Measurements from ENCODE around the gene BICDL1. TPM values are rescaled to one million over a fixed set of nuclear protein-coding genes. Genes with fewer than 3 reads are reported as not detected.

Gene BICDL1
- total RNA-seq, 2 experiments from 2014 or later: 62.7 to 63.7 TPM

GRCh38 chr12:120109570-120110267, 120.7 kb downstream of the BICDL1 start:
- peaks cover 24% of the 10 kb centered on the region for H3K36me3 Mint-ChIP-seq
- H3K9me3 Mint-ChIP-seq: no peaks in the 10 kb centered on the region
- no peak overlapping the region for H3K27ac Mint-ChIP-seq
- H3K27me3 Mint-ChIP-seq: no peaks in the 10 kb centered on the region
- peaks cover 38% of the 10 kb centered on the region for H3K4me1 Mint-ChIP-seq
- no peak overlapping the region for H3K4me3 Mint-ChIP-seq
- DNase-seq: no peak

DNA sequence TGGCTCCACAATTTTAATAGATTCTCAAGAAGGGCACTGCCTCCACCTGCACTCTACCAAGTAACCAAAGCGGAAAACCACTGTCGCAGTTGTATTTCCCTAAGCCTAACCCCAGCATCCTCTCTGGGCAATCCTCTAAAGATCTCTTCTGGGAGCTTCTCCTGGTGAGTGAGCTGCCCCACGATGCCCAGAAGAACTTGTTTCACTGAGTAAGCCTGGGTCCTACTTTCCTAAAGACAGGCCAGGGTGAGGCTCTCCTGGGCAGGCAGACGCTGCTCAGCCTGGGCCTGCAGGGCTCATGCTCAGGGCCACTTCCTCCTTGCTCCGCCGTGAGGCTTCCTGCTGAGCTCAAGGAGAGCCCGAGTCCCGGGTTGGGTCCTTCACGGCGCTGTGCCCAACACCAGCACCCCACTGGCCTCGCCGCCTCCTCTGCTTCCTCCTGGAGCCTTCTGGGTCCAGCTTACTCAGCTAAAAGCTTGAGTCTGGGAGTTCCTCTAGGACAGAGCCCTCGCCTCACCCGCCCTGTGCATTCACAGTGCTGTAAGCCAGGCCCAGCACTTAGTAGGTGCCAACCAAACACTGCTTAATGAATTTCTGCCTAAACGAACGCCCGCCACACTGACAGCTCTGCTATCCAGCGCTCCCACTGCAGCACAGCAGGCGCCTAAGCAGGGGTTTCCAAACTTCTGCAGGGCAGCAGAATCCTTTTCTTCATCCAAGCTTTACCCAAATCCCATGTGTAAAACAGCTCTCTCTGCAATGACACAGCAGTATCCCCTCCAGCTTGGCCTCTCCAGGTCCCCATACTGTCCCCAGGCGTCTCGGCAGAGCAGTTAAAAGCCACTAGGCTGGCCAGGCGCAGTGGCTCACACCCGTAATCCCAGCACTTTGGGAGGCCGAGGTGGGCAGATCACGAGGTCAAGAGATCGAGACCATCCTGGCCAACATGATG, 121.8 kb downstream of the BICDL1 start:
- peak overlapping the region; percentile 76 for H3K27ac Mint-ChIP-seq
- peaks cover 24% of the 10 kb centered on the region for H3K36me3 Mint-ChIP-seq
- DNase-seq: peak; percentile 46
- H3K27me3 Mint-ChIP-seq: no peaks in the 10 kb centered on the region
- no peaks in the 10 kb centered on the region for H3K9me3 Mint-ChIP-seq
- H3K4me3 Mint-ChIP-seq: peak overlapping the region; percentile 59
- peaks cover 47% of the 10 kb centered on the region for H3K4me1 Mint-ChIP-seq

DNA sequence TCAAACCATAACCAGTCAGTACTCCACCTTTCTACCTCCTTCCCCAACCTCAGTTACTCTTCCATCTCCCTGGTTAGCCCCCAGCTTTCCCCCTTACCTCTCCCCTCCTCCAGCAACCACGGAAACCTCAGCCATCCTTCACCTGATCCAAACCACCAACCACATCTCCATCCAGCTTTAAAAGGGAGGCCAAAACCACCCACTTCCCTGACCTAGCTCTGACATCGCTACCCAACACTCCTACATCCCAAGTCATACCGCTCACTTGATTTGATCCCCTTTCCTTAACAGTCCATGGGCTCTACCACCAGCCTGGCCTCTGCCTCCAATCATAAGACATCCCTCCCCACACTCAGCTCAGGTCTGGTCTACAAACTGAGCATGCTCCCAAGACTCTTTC, 126.0 kb downstream of the BICDL1 start:
- DNase-seq: no peak
- H3K27me3 Mint-ChIP-seq: no peaks in the 10 kb centered on the region
- peak overlapping the region; percentile 98 for H3K4me3 Mint-ChIP-seq
- H3K9me3 Mint-ChIP-seq: no peaks in the 10 kb centered on the region
- H3K4me1 Mint-ChIP-seq: peaks cover 61% of the 10 kb centered on the region
- no peak overlapping the region for H3K27ac Mint-ChIP-seq
- peaks cover 40% of the 10 kb centered on the region for H3K36me3 Mint-ChIP-seq

DNA sequence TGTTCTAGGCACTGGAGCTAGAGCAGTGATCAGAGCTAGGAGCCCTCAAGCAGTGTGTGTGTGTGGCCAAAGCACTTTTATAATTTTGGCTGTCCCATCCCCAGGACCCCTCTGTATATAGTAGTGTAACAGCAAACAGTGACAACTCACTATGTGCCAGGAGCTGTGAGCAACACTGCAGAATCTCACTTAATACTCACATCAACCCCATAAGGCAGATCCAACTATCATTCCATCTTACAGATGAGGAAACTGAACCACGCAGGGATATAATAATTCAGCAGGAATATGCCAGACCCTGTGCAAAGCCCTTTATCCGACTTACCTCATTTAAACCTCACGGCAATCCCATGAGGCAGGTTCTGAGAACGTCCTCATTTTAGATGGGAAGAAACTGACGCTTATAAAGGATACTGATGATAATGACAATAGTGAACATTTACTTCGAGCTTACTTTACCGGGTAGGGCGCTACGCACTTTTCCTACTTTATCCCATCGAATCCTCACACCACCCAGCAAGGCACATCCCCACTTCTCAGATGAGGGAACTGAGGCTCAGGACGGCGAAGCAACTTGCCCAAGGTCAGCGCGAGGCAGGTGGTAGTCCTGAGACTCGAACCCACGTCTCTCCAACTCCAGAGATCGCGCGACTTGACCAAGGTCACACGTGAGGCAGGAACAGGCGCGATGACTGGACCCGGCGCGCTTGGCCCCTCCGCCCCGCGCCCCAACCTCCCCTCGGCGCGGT, 126.8 kb downstream of the BICDL1 start:
- no peaks in the 10 kb centered on the region for H3K9me3 Mint-ChIP-seq
- peak overlapping the region; percentile 98 for H3K4me3 Mint-ChIP-seq
- peak overlapping the region; percentile 90 for H3K27ac Mint-ChIP-seq
- no peak for DNase-seq
- peaks cover 61% of the 10 kb centered on the region for H3K4me1 Mint-ChIP-seq
- peaks cover 40% of the 10 kb centered on the region for H3K36me3 Mint-ChIP-seq
- H3K27me3 Mint-ChIP-seq: no peaks in the 10 kb centered on the region

DNA sequence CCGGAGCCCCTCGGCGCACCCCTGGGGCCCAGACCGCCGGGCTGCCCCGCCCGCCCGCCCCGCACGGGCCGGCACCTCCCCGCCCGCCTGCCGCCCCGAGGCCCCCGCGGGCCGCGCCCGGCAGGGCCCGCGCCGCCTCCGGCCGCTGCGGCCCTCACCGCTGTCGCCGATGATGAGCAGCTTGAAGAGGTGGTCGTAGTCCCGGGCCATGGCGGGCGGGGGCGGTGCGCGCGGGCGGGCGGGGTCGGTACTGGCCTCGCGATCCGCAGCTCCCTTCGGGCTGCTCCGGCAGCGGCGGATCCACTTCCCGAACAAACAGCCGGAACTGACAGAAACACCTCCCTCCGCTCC, 127.4 kb downstream of the BICDL1 start, which contains the start of gene RAB35:
Gene RAB35 (minus strand): TSS at position 313 of the 351 bp plus-strand sequence. CDS start 103 bp downstream, at position 210.
- no peaks in the 10 kb centered on the region for H3K9me3 Mint-ChIP-seq
- H3K36me3 Mint-ChIP-seq: peaks cover 40% of the 10 kb centered on the region
- H3K4me1 Mint-ChIP-seq: peaks cover 62% of the 10 kb centered on the region
- peak; percentile 40 for DNase-seq
- peak within 1 kb of the TSS; percentile 90 for H3K27ac Mint-ChIP-seq
- peak within 1 kb of the TSS; percentile 98 for H3K4me3 Mint-ChIP-seq
- H3K27me3 Mint-ChIP-seq: no peaks in the 10 kb centered on the region

DNA sequence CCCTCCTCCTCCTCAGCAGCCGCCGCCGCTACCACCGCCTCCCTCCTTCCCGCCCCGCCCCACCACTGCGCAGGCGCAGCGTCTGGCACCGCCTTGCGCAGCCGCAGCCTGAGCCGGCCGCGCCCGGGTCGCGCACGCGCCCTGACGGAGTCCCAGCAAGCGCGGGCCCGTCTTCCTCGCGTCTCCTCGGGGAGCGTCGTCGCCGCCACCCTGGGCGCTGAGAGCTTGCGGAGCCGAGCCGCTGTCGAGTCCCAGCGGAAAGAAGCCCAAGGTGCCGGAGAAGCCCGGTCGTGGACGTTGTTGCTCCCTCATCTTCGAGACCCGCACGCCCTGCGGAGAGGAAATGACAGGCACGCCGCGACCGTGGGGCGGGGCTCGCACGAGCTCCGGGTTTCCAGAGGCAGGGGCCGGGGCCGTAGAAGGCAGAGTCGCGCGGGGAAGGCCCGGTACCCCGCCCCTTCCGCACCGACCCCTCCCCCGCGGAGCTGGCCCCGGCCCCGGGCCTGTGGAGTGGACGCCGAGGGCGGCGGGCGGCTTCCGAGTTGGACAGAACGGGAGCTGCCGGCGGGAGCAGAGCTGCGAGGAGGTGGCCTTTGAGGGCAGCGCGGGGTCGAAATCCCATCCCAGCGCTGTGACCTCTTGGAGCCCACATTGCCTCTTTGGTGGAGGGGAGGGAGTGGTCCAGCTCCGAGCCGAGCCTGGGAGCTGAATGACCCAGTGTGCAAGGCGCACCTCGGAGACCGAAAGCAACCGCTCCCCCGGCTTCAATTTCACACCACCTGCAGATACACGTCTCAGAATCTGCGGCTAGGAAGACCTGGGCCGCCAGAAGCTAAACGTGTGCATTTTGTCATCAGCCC, 128.0 kb downstream of the BICDL1 start:
- H3K36me3 Mint-ChIP-seq: peaks cover 40% of the 10 kb centered on the region
- no peaks in the 10 kb centered on the region for H3K9me3 Mint-ChIP-seq
- H3K4me1 Mint-ChIP-seq: peaks cover 65% of the 10 kb centered on the region
- peak overlapping the region; percentile 93 for H3K4me3 Mint-ChIP-seq
- H3K27me3 Mint-ChIP-seq: no peaks in the 10 kb centered on the region
- peak overlapping the region; percentile 86 for H3K27ac Mint-ChIP-seq
- peak; percentile 99 for DNase-seq

GRCh38 chr12:120117961-120118320, 128.9 kb downstream of the BICDL1 start:
- Mint-ChIP-seq H3K36me3 (peaks cover 34% of the 10 kb centered on the region), H3K9me3 (no peaks in the 10 kb centered on the region), H3K4me1 (peaks cover 64% of the 10 kb centered on the region), H3K27ac (peak overlapping the region; percentile 86), H3K4me3 (peak overlapping the region; percentile 93), H3K27me3 (no peaks in the 10 kb centered on the region)
- DNase-seq: no peak

DNA sequence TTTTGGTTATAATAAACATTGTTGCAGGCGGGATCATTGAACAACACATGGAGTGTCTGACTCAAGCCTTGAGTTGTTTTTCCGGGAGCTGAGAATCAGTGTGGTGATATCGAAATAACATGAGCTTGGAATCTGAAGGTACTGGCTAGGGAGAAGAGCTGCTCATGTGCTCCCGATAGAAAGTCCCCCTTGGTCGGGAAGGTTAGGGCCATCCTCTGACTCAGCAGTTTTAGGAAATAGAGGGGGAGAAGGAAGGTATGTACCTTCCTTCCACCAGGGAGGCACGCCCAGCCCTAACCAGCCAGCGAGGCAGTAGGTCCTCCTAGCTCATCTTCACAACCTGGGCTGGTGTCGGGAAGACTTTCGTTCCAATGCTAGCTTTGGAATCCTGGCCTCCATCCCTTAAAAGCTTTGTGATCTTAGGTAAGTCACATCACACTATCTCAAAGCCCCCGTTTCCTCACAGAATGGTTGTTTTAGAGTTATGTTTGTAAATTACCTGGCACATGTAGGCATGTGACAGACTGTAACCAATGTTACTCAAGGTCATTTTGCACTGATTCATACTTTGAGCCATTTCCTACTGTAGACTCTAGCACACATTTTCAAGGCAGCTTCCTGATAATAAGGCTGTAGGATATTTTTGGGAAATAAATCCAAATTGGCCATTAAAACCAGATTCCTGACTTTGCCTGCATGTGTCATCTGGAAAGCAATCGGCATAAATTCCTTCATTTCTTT, 129.5 kb downstream of the BICDL1 start:
- DNase-seq: no peak
- Mint-ChIP-seq H3K27ac (peak overlapping the region; percentile 86), H3K27me3 (no peaks in the 10 kb centered on the region), H3K9me3 (no peaks in the 10 kb centered on the region), H3K4me1 (peaks cover 62% of the 10 kb centered on the region), H3K36me3 (peaks cover 29% of the 10 kb centered on the region), H3K4me3 (peak overlapping the region; percentile 93)

DNA sequence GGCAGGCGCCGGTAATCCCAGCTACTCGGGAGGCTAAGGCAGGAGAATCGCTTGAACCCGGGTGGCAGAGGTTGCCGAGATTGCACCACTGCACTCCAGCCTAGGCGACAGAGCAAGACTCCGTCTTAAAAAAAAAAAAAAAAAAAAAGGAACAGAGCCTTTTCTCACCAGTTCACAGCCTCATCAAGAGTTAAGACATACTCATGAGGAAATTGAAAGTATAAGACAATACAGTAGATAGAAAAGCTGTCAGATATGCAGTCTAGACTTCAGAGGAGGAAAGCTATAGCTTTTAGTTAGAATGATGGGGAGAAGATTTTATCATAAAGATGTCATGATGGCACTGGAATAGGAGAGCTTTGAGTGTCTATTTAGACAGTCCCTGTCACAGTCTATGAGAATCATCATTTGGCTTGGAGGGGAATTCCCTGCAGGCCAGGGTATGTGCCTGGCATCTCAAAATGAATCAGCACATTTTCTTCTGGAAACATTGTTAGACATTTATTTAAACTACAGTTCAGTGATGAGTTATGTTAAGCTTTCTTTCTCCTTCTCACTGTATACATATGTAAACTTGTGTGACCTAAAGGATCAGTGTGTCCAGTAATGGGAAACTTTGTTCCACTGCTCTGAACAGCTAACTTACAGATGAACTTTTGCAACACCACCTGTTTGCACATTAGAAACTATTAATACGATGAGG, 130.4 kb downstream of the BICDL1 start:
- H3K9me3 Mint-ChIP-seq: no peaks in the 10 kb centered on the region
- DNase-seq: peak; percentile 38

DNA sequence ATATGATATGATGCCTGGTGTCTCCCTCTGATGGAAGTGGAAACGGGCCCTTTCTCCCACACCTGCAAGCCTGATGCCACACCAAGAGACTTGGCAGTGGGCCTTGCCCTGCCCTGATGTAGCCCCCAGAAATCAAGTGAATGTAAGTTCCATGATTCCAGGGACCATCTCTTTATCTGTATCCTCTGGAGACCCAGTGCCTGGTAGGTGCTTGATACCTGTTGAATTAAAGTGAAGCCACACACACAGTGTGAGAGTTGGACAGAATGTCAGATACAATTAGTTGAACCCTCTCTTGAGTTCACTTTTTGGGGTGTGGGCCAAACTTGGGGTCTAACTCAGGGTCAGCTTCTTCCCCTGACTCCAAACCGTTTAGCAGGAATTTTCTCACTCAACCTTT, 132.3 kb downstream of the BICDL1 start:
- Mint-ChIP-seq H3K36me3 (peaks cover 19% of the 10 kb centered on the region), H3K4me3 (no peak overlapping the region), H3K9me3 (no peaks in the 10 kb centered on the region), H3K27me3 (no peaks in the 10 kb centered on the region), H3K27ac (peak overlapping the region; percentile 28), H3K4me1 (peaks cover 59% of the 10 kb centered on the region)
- no peak for DNase-seq

More for the DNA sequence above, 130.4 kb downstream of the BICDL1 start:
- peak overlapping the region; percentile 65 for H3K27ac Mint-ChIP-seq
- H3K4me1 Mint-ChIP-seq: peaks cover 67% of the 10 kb centered on the region
- H3K4me3 Mint-ChIP-seq: peak overlapping the region; percentile 15
- no peaks in the 10 kb centered on the region for H3K27me3 Mint-ChIP-seq
- peaks cover 26% of the 10 kb centered on the region for H3K36me3 Mint-ChIP-seq

DNA sequence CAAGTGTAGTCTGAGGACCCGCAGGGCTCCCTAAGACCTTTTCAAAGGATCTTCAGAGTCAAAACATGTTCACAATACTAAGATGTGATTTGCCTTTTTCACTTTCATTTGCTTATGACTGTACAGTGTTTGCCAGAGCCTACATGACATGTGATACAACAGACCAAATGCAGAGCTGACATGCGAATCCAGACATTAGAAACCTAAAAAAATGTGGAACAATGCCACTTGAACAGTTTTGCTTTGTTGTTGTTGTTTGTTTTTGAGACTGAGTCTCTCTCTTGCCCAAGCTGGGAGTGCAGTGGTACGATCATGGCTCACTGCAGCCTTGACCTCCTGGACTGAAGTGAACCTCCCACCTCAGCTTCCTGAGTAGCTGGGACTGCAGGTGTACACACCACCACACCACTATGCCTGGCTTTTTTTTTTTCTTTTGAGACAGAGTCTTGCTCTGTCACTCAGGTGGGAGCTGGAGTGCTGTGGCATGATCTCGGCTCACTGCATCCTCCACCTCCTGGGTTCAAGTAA, 132.8 kb downstream of the BICDL1 start:
- Mint-ChIP-seq H3K27ac (peak overlapping the region; percentile 28), H3K4me3 (no peak overlapping the region), H3K27me3 (no peaks in the 10 kb centered on the region), H3K4me1 (peaks cover 64% of the 10 kb centered on the region), H3K36me3 (peaks cover 23% of the 10 kb centered on the region), H3K9me3 (no peaks in the 10 kb centered on the region)
- DNase-seq: no peak

GRCh38 chr12:120125029-120125428, 136.0 kb downstream of the BICDL1 start:
- Mint-ChIP-seq H3K4me1 (peaks cover 56% of the 10 kb centered on the region), H3K27me3 (no peaks in the 10 kb centered on the region), H3K4me3 (no peak overlapping the region), H3K9me3 (no peaks in the 10 kb centered on the region), H3K27ac (no peak overlapping the region), H3K36me3 (peaks cover 26% of the 10 kb centered on the region)
- DNase-seq: no peak

All from activated naive CD8-positive, alpha-beta T cell treated with anti-CD3 and anti-CD28 coated beads for 36 hours (primary cell).